Activated CD4-positive, alpha-beta T cell treated with anti-CD3 and anti-CD28 coated beads, Interleukin-2, amount 10 ng/mL, durations not matched to agents 24 days and 14 days (primary cell): ENCODE results near the gene NKAIN2. TPM values are rescaled to one million over a fixed set of nuclear protein-coding genes. Genes with fewer than 3 reads are reported as not detected.

Experiments used
- DNase-seq: peaks from one replicate; pipeline ENCODE4 v3.0.0; 2022
- H3K27ac Mint-ChIP-seq: one replicate; pipeline ENCODE4 v1.8.0; 2022; ENCODE audit warnings: mild to moderate bottlenecking, mixed read lengths
- H3K27me3 Mint-ChIP-seq: one replicate; pipeline ENCODE4 v1.8.0; 2022; ENCODE audit warnings: mixed read lengths
- H3K36me3 Mint-ChIP-seq: one replicate; pipeline ENCODE4 v1.8.0; 2022; ENCODE audit warnings: low read depth, mild to moderate bottlenecking, mixed read lengths
- H3K4me1 Mint-ChIP-seq: one replicate; pipeline ENCODE4 v1.8.0; 2021; ENCODE audit warnings: mixed read lengths
- H3K4me3 Mint-ChIP-seq: one replicate; pipeline ENCODE4 v1.8.0; 2022; ENCODE audit warnings: mild to moderate bottlenecking, moderate library complexity, mixed read lengths
- H3K9me3 Mint-ChIP-seq: one replicate; pipeline ENCODE4 v1.8.0; 2021; ENCODE audit warnings: mixed read lengths
- intact Hi-C: fragments of 100-400 bp; cut with micrococcal nuclease; formaldehyde crosslinking; loops from one replicate; pipeline ENCODE4 v1.15.1; 2023
- total RNA-seq: library from RNA; stranded (reverse); gene quantifications from 2 replicates; pipeline ENCODE4 v1.2.3, GENCODE V29; 2022

NKAIN2 gene
- total RNA-seq, 1 donor from 2014 or later = not detected

GRCh38 chr6:123801067-123801466 is 2.6 kb upstream of the NKAIN2 start:
- intact Hi-C loops = loop anchor here (10.0 kb wide), 1 partner anchor 1054 kb away; no protein-coding TSS in a partner anchor
- Mint-ChIP-seq H3K4me3 (no peak overlapping the region), H3K27me3 (peaks cover 29% of the 10 kb centered on the region), H3K36me3 (no peaks in the 10 kb centered on the region), H3K4me1 (peaks cover 5% of the 10 kb centered on the region), H3K27ac (no peak overlapping the region), H3K9me3 (no peaks in the 10 kb centered on the region)
- DNase-seq = no peak

GRCh38 chr6:123802351-123802696 is 1.3 kb upstream of the NKAIN2 start:
- peaks cover 5% of the 10 kb centered on the region for H3K4me1 Mint-ChIP-seq
- no peaks in the 10 kb centered on the region for H3K36me3 Mint-ChIP-seq
- H3K27me3 Mint-ChIP-seq = peaks cover 36% of the 10 kb centered on the region
- H3K9me3 Mint-ChIP-seq = no peaks in the 10 kb centered on the region
- H3K4me3 Mint-ChIP-seq = peak overlapping the region; percentile 72
- intact Hi-C loops = loop anchor here (10.0 kb wide), 1 partner anchor 1052 kb away; no protein-coding TSS in a partner anchor
- no peak overlapping the region for H3K27ac Mint-ChIP-seq
- no peak for DNase-seq

GRCh38 chr6:123802697-123803503 is 765 bp upstream of the NKAIN2 start:
- Mint-ChIP-seq H3K36me3 (no peaks in the 10 kb centered on the region), H3K27me3 (peaks cover 38% of the 10 kb centered on the region), H3K27ac (no peak overlapping the region), H3K4me3 (peak overlapping the region; percentile 72), H3K9me3 (no peaks in the 10 kb centered on the region), H3K4me1 (peaks cover 5% of the 10 kb centered on the region)
- intact Hi-C loops = loop anchor here (10.0 kb wide), 1 partner anchor 1052 kb away; no protein-coding TSS in a partner anchor
- peak; percentile 91 for DNase-seq

GRCh38 chr6:123804014-123804786 is 535 bp downstream of the NKAIN2 start:
- Mint-ChIP-seq H3K4me3 (peak overlapping the region; percentile 62), H3K27me3 (peaks cover 43% of the 10 kb centered on the region), H3K36me3 (no peaks in the 10 kb centered on the region), H3K9me3 (no peaks in the 10 kb centered on the region), H3K4me1 (peaks cover 5% of the 10 kb centered on the region), H3K27ac (no peak overlapping the region)
- intact Hi-C loops = loop anchor here (10.0 kb wide), 1 partner anchor 1051 kb away; no protein-coding TSS in a partner anchor
- DNase-seq = peak; percentile 56

- Mint-ChIP-seq H3K9me3 (no peaks in the 10 kb centered on the region), H3K36me3 (no peaks in the 10 kb centered on the region), H3K4me3 (no peak overlapping the region), H3K27me3 (peaks cover 43% of the 10 kb centered on the region), H3K27ac (no peak overlapping the region), H3K4me1 (peaks cover 5% of the 10 kb centered on the region)
- no peak for DNase-seq
- intact Hi-C loops = loop anchor here (10.0 kb wide), 1 partner anchor 1050 kb away; no protein-coding TSS in a partner anchor
Measured at GRCh38 chr6:123804787-123805540, 1.3 kb downstream of the NKAIN2 start.

GRCh38 chr6:123805921-123806320 is 2.3 kb downstream of the NKAIN2 start:
- Mint-ChIP-seq H3K27me3 (peaks cover 45% of the 10 kb centered on the region), H3K9me3 (no peaks in the 10 kb centered on the region), H3K27ac (no peak overlapping the region), H3K4me1 (peaks cover 5% of the 10 kb centered on the region), H3K4me3 (no peak overlapping the region), H3K36me3 (no peaks in the 10 kb centered on the region)
- DNase-seq = no peak
- intact Hi-C loops = loop anchor here (10.0 kb wide), 1 partner anchor 1049 kb away; no protein-coding TSS in a partner anchor

GRCh38 chr6:123806561-123806960 is 2.9 kb downstream of the NKAIN2 start:
- no peak for DNase-seq
- H3K27ac Mint-ChIP-seq = no peak overlapping the region
- intact Hi-C loops = loop anchor here (10.0 kb wide), 1 partner anchor 1048 kb away; no protein-coding TSS in a partner anchor
- H3K4me3 Mint-ChIP-seq = no peak overlapping the region
- no peaks in the 10 kb centered on the region for H3K36me3 Mint-ChIP-seq
- H3K4me1 Mint-ChIP-seq = peaks cover 5% of the 10 kb centered on the region
- H3K27me3 Mint-ChIP-seq = peaks cover 43% of the 10 kb centered on the region
- no peaks in the 10 kb centered on the region for H3K9me3 Mint-ChIP-seq

- Mint-ChIP-seq H3K9me3 (no peaks in the 10 kb centered on the region), H3K4me1 (peaks cover 3% of the 10 kb centered on the region), H3K36me3 (no peaks in the 10 kb centered on the region), H3K27me3 (peaks cover 33% of the 10 kb centered on the region), H3K4me3 (no peak overlapping the region), H3K27ac (no peak overlapping the region)
- intact Hi-C loops = loop anchor here (10.0 kb wide), 1 partner anchor 1046 kb away; no protein-coding TSS in a partner anchor
- DNase-seq = no peak
Measured at GRCh38 chr6:123808556-123808955, 4.9 kb downstream of the NKAIN2 start.

- no peaks in the 10 kb centered on the region for H3K36me3 Mint-ChIP-seq
- DNase-seq = no peak
- H3K9me3 Mint-ChIP-seq = no peaks in the 10 kb centered on the region
- H3K4me1 Mint-ChIP-seq = no peaks in the 10 kb centered on the region
- H3K27ac Mint-ChIP-seq = no peak overlapping the region
- no peak overlapping the region for H3K4me3 Mint-ChIP-seq
- peaks cover 20% of the 10 kb centered on the region for H3K27me3 Mint-ChIP-seq
- intact Hi-C loops = no loop called here
Measured at GRCh38 chr6:123810214-123810613, 6.5 kb downstream of the NKAIN2 start.

- Mint-ChIP-seq H3K9me3 (no peaks in the 10 kb centered on the region), H3K36me3 (no peaks in the 10 kb centered on the region), H3K27ac (no peak overlapping the region), H3K27me3 (peaks cover 17% of the 10 kb centered on the region), H3K4me3 (no peak overlapping the region), H3K4me1 (no peaks in the 10 kb centered on the region)
- DNase-seq = no peak
- intact Hi-C loops = no loop called here
Measured at GRCh38 chr6:123810948-123811347, 7.3 kb downstream of the NKAIN2 start.

GRCh38 chr6:123811378-123811777 is 7.7 kb downstream of the NKAIN2 start:
- H3K4me1 Mint-ChIP-seq = no peaks in the 10 kb centered on the region
- H3K27ac Mint-ChIP-seq = no peak overlapping the region
- no peaks in the 10 kb centered on the region for H3K9me3 Mint-ChIP-seq
- no peaks in the 10 kb centered on the region for H3K36me3 Mint-ChIP-seq
- peaks cover 14% of the 10 kb centered on the region for H3K27me3 Mint-ChIP-seq
- intact Hi-C loops = no loop called here
- no peak for DNase-seq
- no peak overlapping the region for H3K4me3 Mint-ChIP-seq

- DNase-seq = no peak
- Mint-ChIP-seq H3K4me1 (no peaks in the 10 kb centered on the region), H3K9me3 (no peaks in the 10 kb centered on the region)
Measured at GRCh38 chr6:123812621-123813020, 9.0 kb downstream of the NKAIN2 start.

GRCh38 chr6:123821112-123821511 is 17.4 kb downstream of the NKAIN2 start:
- Mint-ChIP-seq H3K4me1 (no peaks in the 10 kb centered on the region), H3K9me3 (no peaks in the 10 kb centered on the region), H3K27ac (no peak overlapping the region), H3K4me3 (no peak overlapping the region), H3K36me3 (no peaks in the 10 kb centered on the region), H3K27me3 (no peaks in the 10 kb centered on the region)
- DNase-seq = no peak
- intact Hi-C loops = no loop called here

More at GRCh38 chr6:123812621-123813020, 9.0 kb downstream of the NKAIN2 start:
- Mint-ChIP-seq H3K4me3 (no peak overlapping the region), H3K36me3 (no peaks in the 10 kb centered on the region), H3K27ac (no peak overlapping the region), H3K27me3 (peaks cover 9% of the 10 kb centered on the region)
- intact Hi-C loops = no loop called here
